ENCODE measurements around the gene IRX2.

GRCh38 chr5:2746561-2747032 lies 4.9 kb downstream of the IRX2 start:
- no peak for TF ChIP-seq YY1 (IDR thresholded peaks at IDR 0.05; ENCODE audit: insufficient read depth, insufficient read length)
- no peak for TF ChIP-seq SUZ12 (IDR thresholded peaks at IDR 0.05; ENCODE audit: extremely low read depth, insufficient read depth, insufficient read length)
